Liver (tissue), 9 donors: Measurements from ENCODE around the gene TBC1D22B. TPM values are rescaled to one million over a fixed set of nuclear protein-coding genes. Genes with fewer than 3 reads are reported as not detected.

ENCODE experiments used
- DNase-seq: peaks from one replicate; pipeline ENCODE4 v3.0.0-alpha.2; 2017; ENCODE audit warnings: low spot score
- H3K27ac ChIP-seq, 2 donors: one replicate each; pipeline ENCODE4 v1.7.0; 2013; ENCODE audit warnings: inconsistent platforms in 2 of 2, low read length in 2 of 2, control low read depth in 1 of 2, low read depth in 1 of 2, mild to moderate bottlenecking in 1 of 2
- H3K27me3 ChIP-seq, 4 donors: one replicate each; pipeline versions ENCODE4 v1.6.1 to v1.7.0; 2013; ENCODE audit warnings: low read length in 3 of 4, inconsistent platforms in 1 of 4, mild to moderate bottlenecking in 1 of 4, moderate library complexity in 1 of 4; ENCODE audit not compliant: control insufficient read depth in 4 of 4, insufficient read depth in 4 of 4
- H3K36me3 ChIP-seq, 4 donors: one replicate each; pipeline versions ENCODE4 v1.6.1 to v1.7.0; 2013; ENCODE audit warnings: low read length in 3 of 4, mild to moderate bottlenecking in 3 of 4, low read depth in 1 of 4, moderate library complexity in 1 of 4; ENCODE audit not compliant: control insufficient read depth in 4 of 4, insufficient read depth in 3 of 4
- H3K4me1 ChIP-seq, 4 donors: one replicate each; pipeline versions ENCODE4 v1.6.1 to v1.7.0; 2013; ENCODE audit warnings: low read length in 3 of 4, mild to moderate bottlenecking in 3 of 4, moderate library complexity in 1 of 4; ENCODE audit not compliant: control insufficient read depth in 4 of 4, insufficient read depth in 4 of 4
- H3K4me3 ChIP-seq, 3 donors: one replicate each; pipeline versions ENCODE4 v1.6.1 to v1.7.0; 2013; ENCODE audit warnings: low read length in 3 of 3, control low read depth in 1 of 3, low read depth in 1 of 3, mild to moderate bottlenecking in 1 of 3
- H3K9ac ChIP-seq, 2 donors: one replicate each; pipeline ENCODE4 v1.7.0; 2013; ENCODE audit warnings: low read length in 2 of 2, mild to moderate bottlenecking in 2 of 2, moderate library complexity in 2 of 2, control low read depth in 1 of 2, low read depth in 1 of 2
- H3K9me3 ChIP-seq, 4 donors: one replicate each; pipeline versions ENCODE4 v1.6.1 to v1.7.0; 2013; ENCODE audit warnings: low read length in 3 of 4; ENCODE audit not compliant: control insufficient read depth in 4 of 4
- ATF3 ChIP-seq: IDR thresholded peaks from 2 replicates; pipeline ENCODE4 v1.6.1; 2016; ENCODE audit warnings: antibody characterized with exemption
- CTCF ChIP-seq: fragments of 150-350 bp; IDR thresholded peaks from 2 replicates; pipeline ENCODE4 v1.5.1; 2017; ENCODE audit warnings: improper control_type of control experiment, low read depth, low read length; ENCODE audit not compliant: missing input control
- EGR1 ChIP-seq, 2 donors: IDR thresholded peaks; 2 replicates each; pipeline ENCODE4 v1.6.1; 2016 to 2018; ENCODE audit warnings: antibody characterized with exemption in 2 of 2, low read depth in 2 of 2
- FOXA2 ChIP-seq: IDR thresholded peaks from 2 replicates; pipeline ENCODE4 v1.6.1; 2016; ENCODE audit warnings: antibody characterized with exemption
- GABPA ChIP-seq, 2 donors: IDR thresholded peaks in 1 of 2; conservative IDR thresholded peaks in 1 of 2; 2 replicates each; pipeline ENCODE4 v1.6.1; 2016; ENCODE audit warnings: antibody characterized with exemption in 2 of 2, mild to moderate bottlenecking in 1 of 2, moderate library complexity in 1 of 2
- HNF4A ChIP-seq, 2 donors: conservative IDR thresholded peaks; 2 replicates each; pipeline ENCODE4 v1.6.1; 2016; ENCODE audit warnings: antibody characterized with exemption in 2 of 2, mild to moderate bottlenecking in 2 of 2
- JUND ChIP-seq, 2 donors: IDR thresholded peaks; 2 replicates each; pipeline ENCODE4 v1.6.1; 2016; ENCODE audit warnings: antibody characterized with exemption in 2 of 2
- MAX ChIP-seq: IDR thresholded peaks from 2 replicates; pipeline ENCODE4 v1.6.1; 2016; ENCODE audit warnings: antibody characterized with exemption
- NR2F2 ChIP-seq: IDR thresholded peaks from 2 replicates; pipeline ENCODE4 v1.6.1; 2016; ENCODE audit warnings: antibody characterized with exemption
- RAD21 ChIP-seq, 2 donors: IDR thresholded peaks; 2 replicates each; pipeline ENCODE4 v1.6.1; 2016; ENCODE audit warnings: antibody characterized with exemption in 2 of 2, mild to moderate bottlenecking in 2 of 2
- REST ChIP-seq: IDR thresholded peaks from 2 replicates; pipeline ENCODE4 v1.6.1; 2016; ENCODE audit warnings: antibody characterized with exemption, mild to moderate bottlenecking
- RXRA ChIP-seq, 2 donors: IDR thresholded peaks; 2 replicates each; pipeline ENCODE4 v1.6.1; 2017 to 2018; ENCODE audit warnings: antibody characterized with exemption in 2 of 2, mild to moderate bottlenecking in 1 of 2
- SP1 ChIP-seq: IDR thresholded peaks from 2 replicates; pipeline ENCODE4 v1.6.1; 2018; ENCODE audit warnings: antibody characterized with exemption, mild to moderate bottlenecking
- TAF1 ChIP-seq: conservative IDR thresholded peaks from 2 replicates; pipeline ENCODE4 v1.6.1; 2016; ENCODE audit warnings: antibody characterized with exemption, mild to moderate bottlenecking
- ZBTB33 ChIP-seq: IDR thresholded peaks from 2 replicates; pipeline ENCODE4 v1.6.1; 2016; ENCODE audit warnings: antibody characterized with exemption
- WGBS: extraction: QIAGEN DNeasy Blood & Tissue Kit; methylation state at CpG from one replicate; pipeline ENCODE4 v1.1.7; 2013; 5-methylcytosine and 5-hydroxymethylcytosine counted together
- polyA plus RNA-seq, 2 donors: library from polyadenylated mRNA; stranded (reverse) in 1 of 2; unstranded in 1 of 2; fragments of 200-250 nt in 1 of 2; fragments of >200 nt in 1 of 2; fragmentation: Nextera tagmentation in 1 of 2; extraction: Ambion mirVana in 1 of 2; gene quantifications; one replicate each; pipeline versions ENCODE4 v1.2.1 to v1.2.3, GENCODE V29; 2013 to 2015
- total RNA-seq, 2 donors: library from RNA; depleted of rRNA; stranded (reverse); fragments of >200 nt; gene quantifications; one replicate each; pipeline ENCODE4 v1.2.3, GENCODE V29; 2014
- donor health status: healthy.
- donor health status: healthy.
- donor health status: healthy.
- donor health status: healthy.
- donor health status: healthy.

Gene TBC1D22B
- total and polyA plus RNA-seq, 4 donors = 1.4 to 10.7 (median 1.9) TPM

- WGBS = 85% methylated on average over 6 of the region's 6 CpGs
- no peak for DNase-seq
- Histone ChIP-seq H3K9ac (no peak overlapping the region), H3K27ac (no peak overlapping the region), H3K9me3 (no peaks in the 10 kb centered on the region), H3K4me1 (peaks cover 0 to 4% (median under 1%) of the 10 kb centered on the region in 4 donors), H3K27me3 (no peaks in the 10 kb centered on the region), H3K4me3 (no peak overlapping the region), H3K36me3 (peaks cover 0 to 16% (median 7%) of the 10 kb centered on the region in 4 donors)
- TF ChIP-seq HNF4A (conservative IDR thresholded peaks at IDR 0.05) = no peak
- TF ChIP-seq FOXA2 = no peak
- TF ChIP-seq MAX = no peak
- no peak for TF ChIP-seq CTCF
- TF ChIP-seq TAF1 = no peak
- no peak for TF ChIP-seq RXRA (IDR thresholded peaks at IDR 0.05)
- TF ChIP-seq REST = no peak
- no peak for TF ChIP-seq NR2F2
- no peak for TF ChIP-seq GABPA (IDR thresholded peaks at IDR 0.05 in 1 of 2, conservative IDR thresholded peaks at IDR 0.05 in 1 of 2)
- no peak for TF ChIP-seq RAD21 (IDR thresholded peaks at IDR 0.05)
- no peak for TF ChIP-seq EGR1 (IDR thresholded peaks at IDR 0.05; ENCODE audit: low read depth in 2 of 2)
Observed at GRCh38 chr6:37303091-37303660, 45.6 kb downstream of the TBC1D22B start.

DNA sequence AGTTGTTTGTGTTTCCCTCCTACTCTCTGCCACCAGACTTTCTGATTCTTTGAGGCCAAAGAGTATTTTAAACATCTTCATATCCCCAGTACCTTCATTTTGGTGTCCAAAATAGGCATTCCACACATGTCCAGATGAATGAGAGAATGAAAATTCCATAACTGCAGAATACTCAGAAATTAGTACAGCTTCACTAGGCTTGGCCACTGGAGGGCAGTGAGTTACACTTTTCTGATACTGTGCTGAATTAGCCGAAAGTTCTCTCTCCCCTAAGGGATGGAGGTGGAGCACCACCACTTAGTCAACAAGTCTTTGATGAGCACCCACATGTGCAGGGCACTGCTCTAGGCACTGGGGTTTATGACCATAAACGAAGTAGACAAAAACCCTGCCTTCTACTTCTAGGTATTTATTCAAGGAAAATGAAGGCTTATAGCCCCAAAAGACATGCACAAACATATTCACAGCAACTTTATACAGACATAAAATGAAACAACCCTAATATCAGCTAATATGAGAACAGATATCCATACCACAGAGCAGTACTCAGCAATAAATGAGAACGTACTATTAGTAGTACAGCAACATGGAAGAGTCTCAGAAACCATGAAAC is 46.4 kb downstream of the TBC1D22B start:
- Histone ChIP-seq H3K4me3 (no peak overlapping the region), H3K9ac (no peak overlapping the region), H3K36me3 (peaks cover 0 to 16% (median 6%) of the 10 kb centered on the region in 4 donors), H3K27ac (no peak overlapping the region), H3K27me3 (no peaks in the 10 kb centered on the region), H3K9me3 (no peaks in the 10 kb centered on the region), H3K4me1 (peaks cover 0 to 1% (median 0%) of the 10 kb centered on the region in 4 donors)
- DNase-seq = peak; percentile 66
- no peak for TF ChIP-seq JUND (IDR thresholded peaks at IDR 0.05)
- TF ChIP-seq NR2F2 = no peak
- no peak for TF ChIP-seq ATF3
- peak; percentile 49 to 80 for TF ChIP-seq RAD21 (IDR thresholded peaks at IDR 0.05)
- no peak for TF ChIP-seq RXRA (IDR thresholded peaks at IDR 0.05)
- no peak for TF ChIP-seq GABPA (IDR thresholded peaks at IDR 0.05 in 1 of 2, conservative IDR thresholded peaks at IDR 0.05 in 1 of 2)
- no peak for TF ChIP-seq EGR1 (IDR thresholded peaks at IDR 0.05; ENCODE audit: low read depth in 2 of 2)
- TF ChIP-seq SP1 = no peak
- no peak for TF ChIP-seq REST
- TF ChIP-seq ZBTB33 = no peak
- TF ChIP-seq FOXA2 = no peak
- TF ChIP-seq TAF1 = no peak
- peak; percentile 41 for TF ChIP-seq CTCF
- WGBS = 56% methylated on average over 3 of the region's 3 CpGs
